Thyroid gland (tissue), 4 donors: Measurements from ENCODE around the gene SH3BP4.

Source experiments
- CTCF ChIP-seq, 6 experiments: fragments of 200-600 bp in 3 of 6; fragments of 450-650 bp in 3 of 6; sonication (generic) in 3 of 6; IDR thresholded peaks; one replicate each; pipeline ENCODE4 v1.5.1; 2016 to 2019; ENCODE audit warnings: antibody characterized with exemption in 6 of 6, mild to moderate bottlenecking in 2 of 6, inconsistent platforms in 1 of 6, moderate library complexity in 1 of 6
- POLR2A ChIP-seq, 2 donors: fragments of 450-650 bp; IDR thresholded peaks; one replicate each; pipeline ENCODE4 v1.6.1; 2017; ENCODE audit warnings: antibody characterized with exemption in 2 of 2, mild to moderate bottlenecking in 2 of 2, moderate library complexity in 1 of 2

DNA sequence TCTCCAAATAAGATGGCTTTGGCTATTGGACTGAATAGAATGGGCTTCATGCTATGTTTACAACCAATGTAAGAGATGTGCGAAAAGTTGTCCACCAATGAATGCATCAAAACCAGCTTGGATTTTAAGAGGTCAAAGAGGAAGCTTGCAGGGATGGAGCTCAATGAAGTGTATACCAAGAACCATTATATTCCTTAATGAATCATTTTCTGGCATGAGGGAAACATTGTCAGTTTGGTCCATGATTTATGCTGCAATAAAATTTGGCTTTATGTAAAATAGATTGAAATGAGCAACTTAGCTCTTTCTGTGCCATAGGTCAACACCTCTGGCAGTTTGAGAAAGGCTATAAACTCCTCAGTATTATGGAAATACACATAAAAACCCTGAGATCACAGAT is 107.3 kb downstream of the SH3BP4 start:
- TF ChIP-seq CTCF (IDR thresholded peaks at IDR 0.05) (no peak), POLR2A (IDR thresholded peaks at IDR 0.05) (no peak)
